Measurements from ENCODE around the gene BICD2. TPM values are rescaled to one million over a fixed set of nuclear protein-coding genes. Genes with fewer than 3 reads are reported as not detected.

BICD2 gene
- total and polyA plus RNA-seq, 2 of the 13 experiments (the other 11 are each of a cell fraction or from before 2014, with no cell fraction given): 5.1 to 17.4 TPM

- no peak for TF ChIP-seq ZNF512 (CRISPR knock-in tag; IDR thresholded peaks at IDR 0.05)
- no peak for TF ChIP-seq THYN1 (CRISPR knock-in tag; IDR thresholded peaks at IDR 0.05; ENCODE audit: borderline replicate concordance, low read depth)
- no peak for TF ChIP-seq SMAD3 (CRISPR knock-in tag; IDR thresholded peaks at IDR 0.05)
- TF ChIP-seq ZNF839 (CRISPR knock-in tag; IDR thresholded peaks at IDR 0.05; ENCODE audit: borderline replicate concordance): no peak
- no peak for TF ChIP-seq ATF4 (CRISPR knock-in tag; IDR thresholded peaks at IDR 0.05)
- TF ChIP-seq ZNF788 (CRISPR knock-in tag; IDR thresholded peaks at IDR 0.05; ENCODE audit: borderline replicate concordance): no peak
- TF ChIP-seq ZBTB20 (CRISPR knock-in tag; IDR thresholded peaks at IDR 0.05; ENCODE audit: borderline replicate concordance, low read depth): no peak
- no peak for TF ChIP-seq HOXD1 (CRISPR knock-in tag; IDR thresholded peaks at IDR 0.05)
- TF ChIP-seq NR0B2 (CRISPR knock-in tag; IDR thresholded peaks at IDR 0.05): no peak
Observed at GRCh38 chr9:92775466-92775865, 10.8 kb upstream of the BICD2 start (continued).

- Histone ChIP-seq H3K4me3 (replicated peaks in 1 of 3; ENCODE audit: insufficient read depth in 1 of 3, low read depth in 2 of 3, low read length in 3 of 3) (no peak overlapping the region), H2AFZ (ENCODE audit: low read length) (no peak overlapping the region), H3K36me3 (replicated peaks in 1 of 2; ENCODE audit: control insufficient read depth in 1 of 2, insufficient read depth in 2 of 2, low read length in 2 of 2) (no peaks in the 10 kb centered on the region), H3K9ac (ENCODE audit: insufficient read depth, low read depth, low read length) (no peak overlapping the region), H3K27ac (ENCODE audit: extremely low read length, insufficient read depth, low read length) (no peak overlapping the region), H3K4me2 (ENCODE audit: low read depth, low read length) (no peak overlapping the region), H3K27me3 (ENCODE audit: control insufficient read depth in 1 of 2, insufficient read depth in 2 of 2, low read length in 2 of 2) (peaks cover 0 to 2% of the 10 kb centered on the region in 2 experiments; a peak in 1 of 5 replicates), H3K79me2 (ENCODE audit: insufficient read depth, low read length) (no peaks in the 10 kb centered on the region), H3K4me1 (ENCODE audit: insufficient read depth, low read length) (peaks cover 31% of the 10 kb centered on the region), H3K9me3 (ENCODE audit: low read length) (no peaks in the 10 kb centered on the region), H4K20me1 (ENCODE audit: insufficient read depth, low read length) (no peaks in the 10 kb centered on the region)
- POLR2A ChIA-PET: no interaction called here
- BruUV-seq (replicated peaks): no TSS peak
- intact Hi-C loops (cut with micrococcal nuclease; ENCODE audit: unreplicated experiment): no loop called here
- FAIRE-seq (no peak), DNase-seq (ENCODE audit: low spot score) (no peak), ATAC-seq (no peak)
- CTCF ChIA-PET (ENCODE audit: low intra/inter-chr PET ratio, low total read pairs): no interaction called here
- WGBS (ENCODE audit: low lambda C conversion rate): 7% methylated on average over 1 of the region's 1 CpG
- in situ Hi-C loops (cut with HindIII; ENCODE audit: extremely low pct_ligation_motif_present, low pct_unique_long_range_greater_than_20kb): no loop called here
- no peak for TF ChIP-seq LBX2 (CRISPR knock-in tag; IDR thresholded peaks at IDR 0.05; ENCODE audit: borderline replicate concordance)
- no peak for TF ChIP-seq ZFP1 (CRISPR knock-in tag; IDR thresholded peaks at IDR 0.05)
- no peak for TF ChIP-seq FOXK2 (IDR thresholded peaks at IDR 0.05)
- TF ChIP-seq SP5 (CRISPR knock-in tag; IDR thresholded peaks at IDR 0.05; ENCODE audit: borderline replicate concordance, low read depth): no peak
- no peak for TF ChIP-seq YEATS2 (CRISPR knock-in tag; IDR thresholded peaks at IDR 0.05; ENCODE audit: borderline replicate concordance)
- no peak for TF ChIP-seq TIGD3 (CRISPR knock-in tag; IDR thresholded peaks at IDR 0.05; ENCODE audit: borderline replicate concordance)
- TF ChIP-seq DRAP1 (CRISPR knock-in tag; IDR thresholded peaks at IDR 0.05): no peak
- no peak for TF ChIP-seq ZNF263 (CRISPR knock-in tag; IDR thresholded peaks at IDR 0.05)
- no peak for TF ChIP-seq JDP2 (CRISPR knock-in tag; IDR thresholded peaks at IDR 0.05; ENCODE audit: borderline replicate concordance)
- no peak for TF ChIP-seq ZNF251 (CRISPR knock-in tag; IDR thresholded peaks at IDR 0.05)
- no peak for TF ChIP-seq ZNF3 (CRISPR knock-in tag; IDR thresholded peaks at IDR 0.05)
- TF ChIP-seq ZNF772 (CRISPR knock-in tag; IDR thresholded peaks at IDR 0.05): no peak
Observed at GRCh38 chr9:92774274-92774673, 9.6 kb upstream of the BICD2 start.

Data from HepG2 (cell line).